B cell (primary cell): ENCODE data around the gene NEURL2. TPM values are rescaled to one million over a fixed set of nuclear protein-coding genes. Genes with fewer than 3 reads are reported as not detected.

ENCODE experiments used
- ATAC-seq: fragments of 200-7000 bp; cut with Tn5 transposase; one replicate; pipeline ENCODE4 v1.10.0; 2021; ENCODE audit warnings: low read depth, mild to moderate bottlenecking, moderate number of reproducible peaks, moderate library complexity
- CTCF ChIA-PET: fragments of 350-600 bp; sonication (Branson Sonifier 250); formaldehyde crosslinking; loops from one replicate; lab custom pipeline; 2021; ENCODE audit warnings: antibody characterized with exemption, inconsistent platforms; lab: Charles Lee
- POLR2A ChIA-PET: fragments of 350-600 bp; sonication (Branson Sonifier 250); formaldehyde crosslinking; loops from one replicate; lab custom pipeline; 2021; ENCODE audit warnings: antibody characterized with exemption; lab: Charles Lee
- DNase-seq: peaks from one replicate; pipeline ENCODE4 v3.0.0; 2013
- H2AFZ ChIP-seq: 2 replicates; pipeline ENCODE4 v1.6.1; 2012; ENCODE audit warnings: mild to moderate bottlenecking, low read depth, low read length; ENCODE audit not compliant: insufficient read depth, poor library complexity, severe bottlenecking
- H3K27ac ChIP-seq, 2 donors: 1 replicate in 1 of 2; 2 replicates in 1 of 2; pipeline ENCODE4 v1.5.1; 2012 to 2013; ENCODE audit warnings: low read length in 2 of 2, mild to moderate bottlenecking in 2 of 2, moderate library complexity in 1 of 2
- H3K27me3 ChIP-seq, 4 experiments: fragments of 200-600 bp in 1 of 4; sonication (generic) in 1 of 4; replicated peaks in 1 of 4; 1 replicate in 2 of 4; 2 replicates in 2 of 4; pipeline versions ENCODE4 v1.6.1 to v1.7.0; 2013 to 2016; ENCODE audit warnings: low read length in 3 of 4, mild to moderate bottlenecking in 2 of 4, mixed read lengths in 1 of 4, moderate library complexity in 1 of 4; ENCODE audit not compliant: insufficient read depth in 4 of 4, control insufficient read depth in 3 of 4; ENCODE audit errors: control extremely low read depth in 1 of 4
- H3K36me3 ChIP-seq, 2 experiments: replicated peaks in 1 of 2; 1 replicate in 1 of 2; 2 replicates in 1 of 2; pipeline versions ENCODE4 v1.6.1 to v1.7.1; 2013; ENCODE audit warnings: low read length in 1 of 2; ENCODE audit not compliant: insufficient read depth in 2 of 2, control insufficient read depth in 1 of 2; ENCODE audit errors: control extremely low read depth in 1 of 2, extremely low read depth in 1 of 2
- H3K4me1 ChIP-seq, 2 donors: fragments of 200-600 bp in 1 of 2; sonication (generic) in 1 of 2; 1 replicate in 1 of 2; 2 replicates in 1 of 2; pipeline versions ENCODE4 v1.5.1 to v1.6.1; 2013 to 2017; ENCODE audit warnings: low read length in 2 of 2; ENCODE audit not compliant: control insufficient read depth in 2 of 2, insufficient read depth in 2 of 2
- H3K4me2 ChIP-seq: replicated peaks from 2 replicates; pipeline ENCODE3; 2012; ENCODE audit warnings: mild to moderate bottlenecking, low read depth, low read length; ENCODE audit not compliant: poor library complexity, severe bottlenecking
- H3K4me3 ChIP-seq, 5 experiments: fragments of 200-600 bp in 1 of 5; sonication (generic) in 1 of 5; 1 replicate in 3 of 5; 2 replicates in 2 of 5; pipeline versions ENCODE4 v1.5.1 to v1.7.0; 2011 to 2016; ENCODE audit warnings: low read length in 4 of 5, mild to moderate bottlenecking in 4 of 5, low read depth in 2 of 5, control low read depth in 1 of 5, moderate library complexity in 1 of 5; ENCODE audit not compliant: insufficient read depth in 1 of 5; ENCODE audit errors: control extremely low read depth in 1 of 5, extremely low read depth in 1 of 5
- H3K79me2 ChIP-seq: fragments of 200-600 bp; sonication (generic); one replicate; pipeline ENCODE4 v1.6.0; 2016; ENCODE audit warnings: low read length; ENCODE audit not compliant: control insufficient read depth, insufficient read depth
- H3K9ac ChIP-seq: fragments of 200-600 bp; sonication (generic); 2 replicates; pipeline ENCODE4 v1.6.1; 2017; ENCODE audit warnings: mild to moderate bottlenecking, low read length, moderate library complexity
- H3K9me3 ChIP-seq, 3 donors: one replicate each; pipeline versions ENCODE4 v1.6.1 to v1.7.1; 2013; ENCODE audit warnings: low read length in 2 of 3; ENCODE audit not compliant: control insufficient read depth in 2 of 3, insufficient read depth in 1 of 3; ENCODE audit errors: control extremely low read depth in 1 of 3
- H4K20me1 ChIP-seq: 2 replicates; pipeline ENCODE4 v1.6.0; 2012; ENCODE audit warnings: mild to moderate bottlenecking, low read length; ENCODE audit not compliant: insufficient read depth, control insufficient read depth, poor library complexity, severe bottlenecking
- H3K27ac Mint-ChIP-seq: one replicate; pipeline ENCODE4 v1.8.0; 2021; ENCODE audit warnings: mixed read lengths
- H3K27me3 Mint-ChIP-seq: one replicate; pipeline ENCODE4 v1.8.0; 2021; ENCODE audit warnings: mixed read lengths
- H3K4me1 Mint-ChIP-seq: one replicate; pipeline ENCODE4 v1.8.0; 2021; ENCODE audit warnings: mixed read lengths
- H3K4me3 Mint-ChIP-seq: one replicate; pipeline ENCODE4 v1.8.0; 2021; ENCODE audit warnings: mixed read lengths
- H3K9me3 Mint-ChIP-seq: one replicate; pipeline ENCODE4 v1.8.0; 2022; ENCODE audit warnings: mixed read lengths; ENCODE audit not compliant: insufficient read depth
- EZH2 ChIP-seq: IDR thresholded peaks from 2 replicates; pipeline ENCODE4 v1.6.1; 2012; ENCODE audit warnings: borderline replicate concordance, low read depth, mild to moderate bottlenecking, moderate library complexity, low read length; ENCODE audit not compliant: insufficient read depth, poor library complexity, severe bottlenecking
- WGBS: methylation state at CpG from one replicate; pipeline ENCODE4 v1.1.5; 2013; ENCODE audit warnings: missing lambda C conversion rate; ENCODE audit not compliant: insufficient coverage; 5-methylcytosine and 5-hydroxymethylcytosine counted together
- intact Hi-C: fragments of 100-400 bp; cut with micrococcal nuclease; formaldehyde crosslinking; loops from one replicate; pipeline ENCODE4 v1.10.0; 2022
- polyA plus RNA-seq: library from polyadenylated mRNA; depleted of rRNA; stranded (reverse); fragments of >200 nt; gene quantifications from 2 replicates; pipeline ENCODE4 v1.2.3, GENCODE V29; 2012
- total RNA-seq, 2 donors: library from RNA; stranded (reverse); fragments of 120-200 nt in 1 of 2; gene quantifications; 1 replicate in 1 of 2; 2 replicates in 1 of 2; pipeline versions ENCODE4 v1.2.3 to v1.2.4, GENCODE V29; 2013 to 2022
- TF ChIP-seq, protein P1 (sequence below): fragments of 200-600 bp; IDR thresholded peaks from one replicate; pipeline ENCODE4 v1.8.0; 2022; ENCODE audit warnings: antibody characterized with exemption, mild to moderate bottlenecking

Gene NEURL2
- total and polyA plus RNA-seq, 2 donors (not counting 1 experiment from before 2014, with no cell fraction given): 3.3 to 5.4 TPM

DNA sequence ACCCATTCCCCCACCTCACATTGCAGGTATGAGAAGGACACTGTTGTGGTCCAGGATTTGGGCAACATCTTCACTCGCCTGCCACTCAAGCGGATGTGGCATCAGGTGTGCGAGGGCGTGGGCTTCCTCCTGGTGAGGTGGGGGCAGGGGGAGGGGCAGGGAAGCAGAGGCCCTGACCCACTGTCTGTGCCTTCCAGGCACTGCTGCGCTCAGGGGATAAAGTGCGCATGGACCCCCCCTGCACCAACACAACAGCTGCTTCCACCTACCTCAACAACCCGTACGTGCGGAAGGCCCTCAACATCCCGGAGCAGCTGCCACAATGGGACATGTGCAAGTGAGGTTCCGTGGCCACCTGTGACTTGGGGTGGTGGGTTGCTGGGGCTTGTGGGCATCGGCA is 3.8 kb upstream of the NEURL2 start:
- 71% methylated on average over 4 of the region's 12 CpGs for WGBS

DNA sequence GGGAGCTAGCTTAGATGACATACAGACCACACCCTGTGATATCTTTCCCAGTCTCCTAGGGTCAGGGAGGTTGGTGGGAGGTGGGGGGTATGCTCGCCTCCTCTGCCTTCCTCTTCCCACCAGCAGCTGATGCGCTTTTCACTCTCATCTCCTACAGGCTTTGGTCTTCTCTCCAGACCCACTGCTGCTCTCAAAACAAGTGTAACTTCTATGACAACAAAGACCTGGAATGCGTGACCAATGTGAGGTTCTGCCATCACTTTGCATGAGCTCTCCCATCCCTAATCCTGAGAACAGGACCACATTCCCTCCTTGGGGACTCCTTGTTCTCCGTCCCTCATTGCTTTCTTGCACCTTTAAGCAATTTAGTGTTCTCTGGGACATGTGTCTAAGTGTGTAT is 2.8 kb upstream of the NEURL2 start:
- WGBS: 100% methylated on average over 2 of the region's 4 CpGs
- Histone ChIP-seq H3K4me1 (peaks cover 24 to 29% of the 10 kb centered on the region in 2 donors), H3K27me3 (no peaks in the 10 kb centered on the region), H4K20me1 (no peaks in the 10 kb centered on the region), H3K4me3 (no peak overlapping the region), H3K4me2 (no peak overlapping the region), H3K9ac (no peak overlapping the region), H3K27ac (no peak overlapping the region), H2AFZ (no peak overlapping the region), H3K9me3 (no peaks in the 10 kb centered on the region), H3K36me3 (peaks cover 0 to 26% of the 10 kb centered on the region in 2 experiments), H3K79me2 (peaks cover 7% of the 10 kb centered on the region)
- no peak overlapping the region for H3K27ac Mint-ChIP-seq
- DNase-seq (no peak), ATAC-seq (no peak)
- H3K27me3 Mint-ChIP-seq: no peaks in the 10 kb centered on the region
- H3K4me1 Mint-ChIP-seq: peaks cover 31% of the 10 kb centered on the region
- TF ChIP-seq, protein P1, sequence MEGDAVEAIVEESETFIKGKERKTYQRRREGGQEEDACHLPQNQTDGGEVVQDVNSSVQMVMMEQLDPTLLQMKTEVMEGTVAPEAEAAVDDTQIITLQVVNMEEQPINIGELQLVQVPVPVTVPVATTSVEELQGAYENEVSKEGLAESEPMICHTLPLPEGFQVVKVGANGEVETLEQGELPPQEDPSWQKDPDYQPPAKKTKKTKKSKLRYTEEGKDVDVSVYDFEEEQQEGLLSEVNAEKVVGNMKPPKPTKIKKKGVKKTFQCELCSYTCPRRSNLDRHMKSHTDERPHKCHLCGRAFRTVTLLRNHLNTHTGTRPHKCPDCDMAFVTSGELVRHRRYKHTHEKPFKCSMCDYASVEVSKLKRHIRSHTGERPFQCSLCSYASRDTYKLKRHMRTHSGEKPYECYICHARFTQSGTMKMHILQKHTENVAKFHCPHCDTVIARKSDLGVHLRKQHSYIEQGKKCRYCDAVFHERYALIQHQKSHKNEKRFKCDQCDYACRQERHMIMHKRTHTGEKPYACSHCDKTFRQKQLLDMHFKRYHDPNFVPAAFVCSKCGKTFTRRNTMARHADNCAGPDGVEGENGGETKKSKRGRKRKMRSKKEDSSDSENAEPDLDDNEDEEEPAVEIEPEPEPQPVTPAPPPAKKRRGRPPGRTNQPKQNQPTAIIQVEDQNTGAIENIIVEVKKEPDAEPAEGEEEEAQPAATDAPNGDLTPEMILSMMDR: no peak
- no peak for TF ChIP-seq EZH2
- CTCF ChIA-PET: interaction anchor here (0.9 kb wide), 1 partner anchor 13 kb away, joined by 3 read pairs; the partner anchor contains the start of gene ZSWIM1
- intact Hi-C loops: no loop called here
- H3K4me3 Mint-ChIP-seq: peak overlapping the region; percentile 45
- POLR2A ChIA-PET: interaction anchor here (0.7 to 5.3 kb wide), 2 partner anchors 40 to 73 kb away, joined by 4 to 41 read pairs; partner anchors contain the start of gene PCIF1
- no peaks in the 10 kb centered on the region for H3K9me3 Mint-ChIP-seq

More for the DNA sequence above, 3.8 kb upstream of the NEURL2 start:
- Histone ChIP-seq H3K27me3 (no peaks in the 10 kb centered on the region), H3K4me3 (no peak overlapping the region), H3K9me3 (no peaks in the 10 kb centered on the region), H3K9ac (no peak overlapping the region), H3K36me3 (peaks cover 0 to 26% of the 10 kb centered on the region in 2 experiments), H2AFZ (no peak overlapping the region), H3K4me2 (no peak overlapping the region), H4K20me1 (no peaks in the 10 kb centered on the region), H3K27ac (no peak overlapping the region), H3K79me2 (peaks cover 7% of the 10 kb centered on the region), H3K4me1 (peaks cover 23 to 28% of the 10 kb centered on the region in 2 donors)
- DNase-seq: peak; percentile 1
- POLR2A ChIA-PET: no interaction called here
- ATAC-seq: no peak
- Mint-ChIP-seq H3K4me1 (peaks cover 29% of the 10 kb centered on the region), H3K27me3 (no peaks in the 10 kb centered on the region), H3K9me3 (no peaks in the 10 kb centered on the region), H3K27ac (no peak overlapping the region), H3K4me3 (no peak overlapping the region)
- CTCF ChIA-PET: no interaction called here
- TF ChIP-seq, protein P1: no peak
- no peak for TF ChIP-seq EZH2
- intact Hi-C loops: no loop called here
